Heart right ventricle (tissue), 16 donors: ENCODE measurements around the gene SH3RF1. TPM values are rescaled to one million over a fixed set of nuclear protein-coding genes. Genes with fewer than 3 reads are reported as not detected.

ENCODE experiments used
- ATAC-seq, 8 donors: fragments of 200-7000 bp; cut with Tn5 transposase; one replicate each; pipeline ENCODE4 v1.9.1; 2020; ENCODE audit warnings: mild to moderate bottlenecking in 8 of 8, moderate library complexity in 8 of 8, moderate number of reproducible peaks in 1 of 8
- DNase-seq, 2 donors: peaks; one replicate each; pipeline ENCODE4 v3.0.0-alpha.2; 2020
- H3K27ac ChIP-seq, 10 donors: fragments of 200-600 bp; sonication (generic) in 2 of 10; one replicate each; pipeline versions ENCODE4 v1.5.0 to v1.8.0; 2020 to 2022; ENCODE audit warnings: mild to moderate bottlenecking in 3 of 10
- H3K27me3 ChIP-seq, 7 donors: fragments of 200-600 bp; one replicate each; pipeline ENCODE4 v1.8.0; 2021 to 2022; ENCODE audit warnings: mild to moderate bottlenecking in 2 of 7
- H3K36me3 ChIP-seq, 9 donors: fragments of 200-600 bp; sonication (generic) in 1 of 9; one replicate each; pipeline versions ENCODE4 v1.5.0 to v1.8.0; 2020 to 2022; ENCODE audit warnings: mild to moderate bottlenecking in 2 of 9
- H3K4me1 ChIP-seq, 9 donors: fragments of 200-600 bp; sonication (generic) in 1 of 9; one replicate each; pipeline versions ENCODE4 v1.5.0 to v1.8.0; 2020 to 2022; ENCODE audit warnings: mild to moderate bottlenecking in 4 of 9
- H3K4me3 ChIP-seq, 10 donors: fragments of 200-600 bp; sonication (generic) in 2 of 10; one replicate each; pipeline versions ENCODE4 v1.5.0 to v1.8.0; 2020 to 2022; ENCODE audit warnings: mild to moderate bottlenecking in 7 of 10, moderate library complexity in 2 of 10
- H3K9me3 ChIP-seq, 11 donors: fragments of 200-600 bp in 10 of 11; sonication (generic) in 2 of 11; one replicate each; pipeline versions ENCODE4 v1.5.0 to v1.8.0; 2013 to 2022; ENCODE audit warnings: mild to moderate bottlenecking in 2 of 11, control low read depth in 1 of 11, moderate library complexity in 1 of 11
- CTCF ChIP-seq, 9 donors: fragments of 200-600 bp; sonication (generic) in 2 of 9; IDR thresholded peaks; one replicate each; pipeline versions ENCODE4 v1.5.0 to v1.8.0; 2021 to 2022; ENCODE audit warnings: antibody characterized with exemption in 9 of 9, mild to moderate bottlenecking in 5 of 9, moderate library complexity in 1 of 9
- WGBS, 2 donors: extraction: QIAGEN DNeasy Blood & Tissue Kit; methylation state at CpG; one replicate each; pipeline ENCODE4 v1.1.7; 2013; ENCODE audit warnings: inconsistent platforms in 1 of 2; 5-methylcytosine and 5-hydroxymethylcytosine counted together
- intact Hi-C, 10 donors: fragments of 100-400 bp; cut with DNase I; formaldehyde crosslinking; loops; one replicate each; pipeline versions ENCODE4 v1.11.1 to v1.14.2; 2022
- polyA plus RNA-seq, 2 donors: library from polyadenylated mRNA; stranded (reverse); fragments of 200-250 nt; gene quantifications; one replicate each; pipeline ENCODE4 v1.2.3, GENCODE V29; 2013
- total RNA-seq, 10 donors: library from RNA; stranded (reverse); fragmentation: NEBNext Ultra II Directional in 3 of 10; extraction: Animal tissue kit (Norgen Biotek cat#: 25700) in 3 of 10; gene quantifications; one replicate each; pipeline versions ENCODE4 v1.2.1 to v1.2.4, GENCODE V29; 2021 to 2023
- donor health status: Arrhythmogenic right ventricular cardiomyopathy.
- donor health status: ischemic (EF 13 %, LVEDD 7.1; RV severe dilation, severe dysfunction).
- donor health status: healthy with polysubstance abuse.
- donor health status: DM: no; HTN: yes; CAD: no.
- donor health status: DM: no; HTN: no; CAD: no.
- donor health status: ischemic (EF 25% LVEDD 6.9; RV normal size, moderate dysfunction).
- donor health status: ischemic (EF 25% LVEDD 5.7; RV mildly dilated, moderate dysfunction).
- donor health status: healthy.
- donor health status: DM: yes; HTN: yes; CAD: no.
- donor health status: Ischemic cardiomyopathy.
- donor health status: ischemic (EF 35%, LVEDD 5.7; RV mildly dilated, moderate dysfunction).
- donor health status: nonischemic (EF 11% LVEDD 7.7; RV severe dilation, severe dysfunction).
- donor health status: DM: yes; HTN: yes; CAD: no.
- donor health status: PGD.
- donor health status: ischemic (EF 29% LVEDD 5.4; RV normal size, mild dysfunction).
- donor health status: nonischemic (EF 23%, LVEDD 6.1; RV moderate dilation, normal function).

SH3RF1 gene
- total and polyA plus RNA-seq, 12 donors: 2.6 to 11.7 (median 8.9) TPM

DNA sequence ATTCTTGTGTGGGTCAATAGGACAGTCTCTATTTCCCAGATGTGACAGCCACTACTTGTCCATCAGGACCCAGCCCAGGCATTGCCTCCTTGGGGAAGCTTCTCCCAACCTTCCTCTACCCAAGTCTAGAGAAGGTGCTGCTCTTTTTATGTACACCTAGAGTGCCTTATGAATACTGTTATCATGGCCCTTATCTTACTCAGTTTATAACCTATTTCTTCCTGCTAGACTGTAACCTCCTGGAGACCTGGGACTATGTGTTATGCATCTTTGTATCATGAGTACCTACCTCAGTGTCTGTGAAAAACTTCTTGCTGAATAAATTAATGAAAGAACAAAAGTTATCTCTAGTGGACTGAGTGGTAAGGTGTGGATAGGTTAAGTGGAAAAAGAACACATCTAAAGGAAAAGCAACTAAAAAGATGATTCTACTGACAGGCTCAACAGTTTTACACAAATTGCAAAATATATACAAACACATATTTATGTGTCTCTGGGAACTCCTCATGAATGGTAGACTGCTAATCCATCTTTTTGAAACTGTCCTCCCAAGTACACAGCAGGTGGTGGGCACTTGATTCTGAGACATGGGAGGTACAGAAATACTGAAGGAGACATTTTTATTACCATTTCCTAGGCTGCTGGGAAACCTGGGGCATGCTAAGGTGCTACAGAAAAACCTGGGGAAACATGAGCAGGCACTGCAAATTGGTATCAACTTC, 106.6 kb downstream of the SH3RF1 start:
- no peaks in the 10 kb centered on the region for H3K36me3 ChIP-seq
- H3K4me3 ChIP-seq: no peak overlapping the region
- DNase-seq: no peak
- intact Hi-C loops: no loop called here
- no peak for TF ChIP-seq CTCF (IDR thresholded peaks at IDR 0.05)
- H3K9me3 ChIP-seq: no peaks in the 10 kb centered on the region
- peaks cover 0 to 41% (median 18%) of the 10 kb centered on the region in 9 donors for H3K4me1 ChIP-seq
- H3K27me3 ChIP-seq: no peaks in the 10 kb centered on the region
- no peak overlapping the region for H3K27ac ChIP-seq
- no peak for ATAC-seq

DNA sequence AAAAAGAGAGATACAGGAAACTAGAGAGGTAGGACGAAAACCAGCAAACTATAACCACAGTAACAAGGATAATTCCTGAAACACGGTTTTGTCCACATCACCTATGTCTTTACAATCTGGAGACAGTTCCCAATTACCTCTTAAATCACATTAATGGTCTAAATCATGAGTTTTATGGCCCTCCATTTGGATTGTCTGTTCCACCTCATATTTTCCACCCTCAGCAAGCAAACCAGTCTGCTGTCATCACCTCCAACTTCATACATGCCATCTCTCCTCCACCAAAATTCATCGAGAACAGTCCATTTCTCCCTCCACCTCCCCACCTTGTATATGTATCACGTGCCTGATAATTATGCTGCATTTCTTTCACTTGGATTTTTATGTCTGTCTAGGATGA, 107.3 kb downstream of the SH3RF1 start:
- intact Hi-C loops: no loop called here
- Histone ChIP-seq H3K4me1 (peaks cover 0 to 35% (median 12%) of the 10 kb centered on the region in 9 donors), H3K9me3 (no peaks in the 10 kb centered on the region), H3K36me3 (no peaks in the 10 kb centered on the region), H3K27me3 (no peaks in the 10 kb centered on the region), H3K4me3 (no peak overlapping the region), H3K27ac (no peak overlapping the region)
- no peak for TF ChIP-seq CTCF (IDR thresholded peaks at IDR 0.05)
- 96 to 97% methylated on average over 4 of the region's 4 CpGs for WGBS, 2 donors
- no peak for ATAC-seq
- DNase-seq: no peak

GRCh38 chr4:169160825-169161224, 109.9 kb downstream of the SH3RF1 start:
- WGBS, 2 donors: 52 to 57% methylated on average over 3 of the region's 3 CpGs
- TF ChIP-seq CTCF (IDR thresholded peaks at IDR 0.05): no peak
- ATAC-seq: peak in 3 of 8 donors; percentile 14 to 48 (median 45)
- H3K27me3 ChIP-seq: no peaks in the 10 kb centered on the region
- no peaks in the 10 kb centered on the region for H3K9me3 ChIP-seq
- H3K36me3 ChIP-seq: peaks cover 0 to 8% (median 0%) of the 10 kb centered on the region in 9 donors
- no peak overlapping the region for H3K4me3 ChIP-seq
- peaks cover 0 to 25% (median 12%) of the 10 kb centered on the region in 9 donors for H3K4me1 ChIP-seq
- intact Hi-C loops: no loop called here
- DNase-seq: no peak
- no peak overlapping the region for H3K27ac ChIP-seq

GRCh38 chr4:169159624-169160171, 111.1 kb downstream of the SH3RF1 start:
- intact Hi-C loops: no loop called here
- Histone ChIP-seq H3K36me3 (peaks cover 0 to 20% (median 4%) of the 10 kb centered on the region in 9 donors), H3K27ac (no peak overlapping the region), H3K9me3 (no peaks in the 10 kb centered on the region), H3K4me1 (peaks cover 0 to 21% (median 7%) of the 10 kb centered on the region in 9 donors), H3K27me3 (no peaks in the 10 kb centered on the region), H3K4me3 (no peak overlapping the region)
- WGBS, 2 donors: 87 to 89% methylated on average over 3 of the region's 3 CpGs
- ATAC-seq (no peak), DNase-seq (no peak)
- TF ChIP-seq CTCF (IDR thresholded peaks at IDR 0.05): no peak
